HEK293T (cell line): Measurements from ENCODE around the gene PTCH1.

Experiments
- FOXK2 ChIP-seq: fragments of 450-650 bp; IDR thresholded peaks from 2 replicates; pipeline ENCODE4 v1.6.1; 2016; ENCODE audit warnings: mild to moderate bottlenecking
- FOXM1 ChIP-seq: fragments of 450-650 bp; IDR thresholded peaks from 2 replicates; pipeline ENCODE4 v1.6.1; 2017; ENCODE audit warnings: mild to moderate bottlenecking, borderline replicate concordance
- NFRKB ChIP-seq: fragments of 450-650 bp; IDR thresholded peaks from 2 replicates; pipeline ENCODE4 v1.6.1; 2016; ENCODE audit warnings: mild to moderate bottlenecking, moderate library complexity
- SP1 ChIP-seq: fragments of 450-650 bp; IDR thresholded peaks from 2 replicates; pipeline ENCODE4 v1.6.1; 2017
- SUZ12 ChIP-seq: fragments of 450-650 bp; IDR thresholded peaks from 2 replicates; pipeline ENCODE4 v1.6.1; 2016; ENCODE audit warnings: mild to moderate bottlenecking
- ZNF384 ChIP-seq: fragments of 450-650 bp; IDR thresholded peaks from 2 replicates; pipeline ENCODE4 v1.6.1; 2016

GRCh38 chr9:95504053-95504963, 12.5 kb downstream of the PTCH1 start:
- TF ChIP-seq SUZ12 (no peak), SP1 (no peak), FOXK2 (no peak), NFRKB (no peak), FOXM1 (no peak), ZNF384 (peak; percentile 91)
